ENCODE measurements around the gene ANKRD16.

ANKRD16 gene

DNA sequence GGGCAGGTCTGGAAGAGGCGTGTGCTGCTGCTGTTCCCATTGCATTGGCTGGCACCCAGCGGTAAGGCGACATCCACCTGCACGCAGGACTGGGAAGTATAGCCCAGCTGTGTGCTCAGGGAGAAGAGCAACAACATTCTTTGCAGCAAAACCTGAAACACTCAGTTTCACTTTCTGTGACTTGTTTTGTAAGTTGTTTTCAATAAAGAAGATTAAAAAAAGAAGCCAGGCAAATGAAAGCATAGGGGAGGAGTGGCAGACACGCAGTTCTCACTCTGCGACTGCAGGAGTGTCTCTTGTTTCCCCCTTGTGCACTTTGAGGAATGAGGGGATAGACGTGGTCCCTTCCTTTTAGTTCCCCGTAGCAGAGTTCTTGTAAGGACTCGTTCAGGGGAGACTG lies 6.1 kb upstream of the ANKRD16 start:
- no peak overlapping the region for H3K4me3 ChIP-seq (ENCODE audit: low read depth, low read length)
- DNase-seq (ENCODE audit: low read depth) = no peak
- TF ChIP-seq, protein P1, sequence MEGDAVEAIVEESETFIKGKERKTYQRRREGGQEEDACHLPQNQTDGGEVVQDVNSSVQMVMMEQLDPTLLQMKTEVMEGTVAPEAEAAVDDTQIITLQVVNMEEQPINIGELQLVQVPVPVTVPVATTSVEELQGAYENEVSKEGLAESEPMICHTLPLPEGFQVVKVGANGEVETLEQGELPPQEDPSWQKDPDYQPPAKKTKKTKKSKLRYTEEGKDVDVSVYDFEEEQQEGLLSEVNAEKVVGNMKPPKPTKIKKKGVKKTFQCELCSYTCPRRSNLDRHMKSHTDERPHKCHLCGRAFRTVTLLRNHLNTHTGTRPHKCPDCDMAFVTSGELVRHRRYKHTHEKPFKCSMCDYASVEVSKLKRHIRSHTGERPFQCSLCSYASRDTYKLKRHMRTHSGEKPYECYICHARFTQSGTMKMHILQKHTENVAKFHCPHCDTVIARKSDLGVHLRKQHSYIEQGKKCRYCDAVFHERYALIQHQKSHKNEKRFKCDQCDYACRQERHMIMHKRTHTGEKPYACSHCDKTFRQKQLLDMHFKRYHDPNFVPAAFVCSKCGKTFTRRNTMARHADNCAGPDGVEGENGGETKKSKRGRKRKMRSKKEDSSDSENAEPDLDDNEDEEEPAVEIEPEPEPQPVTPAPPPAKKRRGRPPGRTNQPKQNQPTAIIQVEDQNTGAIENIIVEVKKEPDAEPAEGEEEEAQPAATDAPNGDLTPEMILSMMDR (IDR thresholded peaks at IDR 0.05; ENCODE audit: low read depth, low read length) = no peak
- TF ChIP-seq MYC (IDR thresholded peaks at IDR 0.05; ENCODE audit: low read depth, low read length) = no peak
- TF ChIP-seq POLR2A (IDR thresholded peaks at IDR 0.05; ENCODE audit: extremely low read depth, insufficient read length) = no peak
- TF ChIP-seq, protein P2, sequence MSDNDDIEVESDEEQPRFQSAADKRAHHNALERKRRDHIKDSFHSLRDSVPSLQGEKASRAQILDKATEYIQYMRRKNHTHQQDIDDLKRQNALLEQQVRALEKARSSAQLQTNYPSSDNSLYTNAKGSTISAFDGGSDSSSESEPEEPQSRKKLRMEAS (IDR thresholded peaks at IDR 0.05; ENCODE audit: low read depth, low read length) = no peak

DNA sequence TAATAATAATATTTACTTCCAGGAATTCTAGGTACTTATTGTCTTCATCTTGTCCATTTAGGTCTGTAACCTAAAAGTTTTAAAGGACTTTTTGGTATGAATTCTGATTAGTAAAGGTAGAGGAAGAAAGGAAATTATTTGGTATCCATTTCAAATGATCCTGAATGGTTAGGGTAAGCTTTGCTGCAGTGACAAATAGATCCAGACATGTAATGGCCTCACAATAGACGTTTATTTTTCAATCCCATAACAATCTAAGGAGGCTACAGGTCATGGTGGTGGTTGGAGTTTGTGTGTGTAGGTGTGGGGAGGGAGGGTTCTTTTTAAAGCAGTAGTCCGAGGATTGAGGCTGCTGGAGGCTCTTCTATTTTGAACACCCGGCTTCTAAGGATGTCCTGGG lies 5.7 kb upstream of the ANKRD16 start:
- TF ChIP-seq MYC (IDR thresholded peaks at IDR 0.05; ENCODE audit: low read depth, low read length) (no peak), POLR2A (IDR thresholded peaks at IDR 0.05; ENCODE audit: extremely low read depth, insufficient read length) (no peak)
- TF ChIP-seq, protein P1 (IDR thresholded peaks at IDR 0.05; ENCODE audit: low read depth, low read length) = no peak
- TF ChIP-seq, protein P2 (IDR thresholded peaks at IDR 0.05; ENCODE audit: low read depth, low read length) = no peak
- H3K4me3 ChIP-seq (ENCODE audit: low read depth, low read length) = no peak overlapping the region
- no peak for DNase-seq (ENCODE audit: low read depth)

DNA sequence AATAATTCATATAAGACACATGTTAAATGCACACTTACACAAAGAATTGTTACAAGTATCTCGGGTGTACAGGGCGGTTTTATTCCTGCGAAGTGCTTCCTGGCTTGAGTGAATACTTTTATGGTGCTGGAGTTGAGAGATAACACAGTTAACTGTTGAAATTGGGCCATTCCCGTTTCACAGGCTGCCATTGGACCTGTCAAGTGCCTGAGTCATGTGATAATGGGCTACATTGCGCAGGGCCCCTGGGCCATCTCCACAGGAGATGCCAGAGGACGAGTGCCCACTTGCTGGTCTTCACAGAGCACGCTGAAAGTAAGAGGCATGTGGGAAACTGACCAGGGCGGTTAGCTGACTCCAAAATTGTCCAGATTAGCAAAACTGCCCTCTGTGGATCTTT lies 5.2 kb upstream of the ANKRD16 start:
- no peak for TF ChIP-seq MYC (IDR thresholded peaks at IDR 0.05; ENCODE audit: low read depth, low read length)
- TF ChIP-seq, protein P1 (IDR thresholded peaks at IDR 0.05; ENCODE audit: low read depth, low read length) = no peak
- TF ChIP-seq POLR2A (IDR thresholded peaks at IDR 0.05; ENCODE audit: extremely low read depth, insufficient read length) = no peak
- TF ChIP-seq, protein P2 (IDR thresholded peaks at IDR 0.05; ENCODE audit: low read depth, low read length) = no peak
- no peak overlapping the region for H3K4me3 ChIP-seq (ENCODE audit: low read depth, low read length)
- no peak for DNase-seq (ENCODE audit: low read depth)

DNA sequence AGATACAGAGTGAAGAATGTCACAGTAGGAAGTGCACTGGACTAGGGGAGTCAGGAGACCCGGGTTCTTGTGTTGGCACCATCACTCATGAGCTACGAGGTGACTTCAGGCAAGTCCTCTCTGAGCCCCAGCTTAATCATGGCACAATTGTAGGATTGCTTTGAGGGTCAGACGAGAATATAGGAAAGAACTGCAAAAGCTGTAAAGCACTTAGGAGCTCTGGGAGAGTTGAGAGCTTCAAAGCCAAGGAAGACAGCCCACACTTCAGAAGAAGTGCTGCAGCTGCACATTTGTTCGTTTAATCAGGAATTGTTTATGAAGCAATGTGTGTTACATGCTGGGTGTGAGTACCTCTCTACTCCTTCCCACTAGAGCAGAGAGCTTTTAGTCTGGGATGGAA lies 4.7 kb upstream of the ANKRD16 start:
- TF ChIP-seq, protein P1 (IDR thresholded peaks at IDR 0.05; ENCODE audit: low read depth, low read length) = no peak
- TF ChIP-seq POLR2A (IDR thresholded peaks at IDR 0.05; ENCODE audit: extremely low read depth, insufficient read length) = no peak
- TF ChIP-seq, protein P2 (IDR thresholded peaks at IDR 0.05; ENCODE audit: low read depth, low read length) = no peak
- no peak for TF ChIP-seq MYC (IDR thresholded peaks at IDR 0.05; ENCODE audit: low read depth, low read length)
- no peak for DNase-seq (ENCODE audit: low read depth)

DNA sequence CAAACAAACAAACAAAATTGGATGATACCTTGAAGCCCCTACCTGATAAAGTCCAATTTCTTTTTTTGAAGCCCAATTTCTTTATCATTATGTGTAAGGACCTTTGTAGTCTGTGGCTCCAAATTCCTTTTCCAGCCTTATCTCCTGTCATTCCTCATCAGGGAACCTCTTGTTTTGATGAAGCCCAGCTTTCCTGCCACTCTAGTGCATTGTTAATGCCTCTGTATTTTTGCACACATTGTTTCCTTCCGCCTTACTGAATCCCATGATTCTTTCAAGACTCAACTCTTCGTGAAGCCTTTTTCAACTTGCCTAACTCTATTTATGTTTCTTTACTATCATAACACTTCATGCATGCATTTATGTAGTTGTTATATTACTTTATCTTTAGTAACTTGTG lies 3.6 kb upstream of the ANKRD16 start:
- H3K4me3 ChIP-seq (ENCODE audit: low read depth, low read length) = no peak overlapping the region
- TF ChIP-seq MYC (IDR thresholded peaks at IDR 0.05; ENCODE audit: low read depth, low read length) (no peak), POLR2A (IDR thresholded peaks at IDR 0.05; ENCODE audit: extremely low read depth, insufficient read length) (no peak)
- TF ChIP-seq, protein P2 (IDR thresholded peaks at IDR 0.05; ENCODE audit: low read depth, low read length) = no peak
- TF ChIP-seq, protein P1 (IDR thresholded peaks at IDR 0.05; ENCODE audit: low read depth, low read length) = no peak
- no peak for DNase-seq (ENCODE audit: low read depth)

More for the DNA sequence above, 4.7 kb upstream of the ANKRD16 start:
- H3K4me3 ChIP-seq (ENCODE audit: low read depth, low read length) = no peak overlapping the region

DNA sequence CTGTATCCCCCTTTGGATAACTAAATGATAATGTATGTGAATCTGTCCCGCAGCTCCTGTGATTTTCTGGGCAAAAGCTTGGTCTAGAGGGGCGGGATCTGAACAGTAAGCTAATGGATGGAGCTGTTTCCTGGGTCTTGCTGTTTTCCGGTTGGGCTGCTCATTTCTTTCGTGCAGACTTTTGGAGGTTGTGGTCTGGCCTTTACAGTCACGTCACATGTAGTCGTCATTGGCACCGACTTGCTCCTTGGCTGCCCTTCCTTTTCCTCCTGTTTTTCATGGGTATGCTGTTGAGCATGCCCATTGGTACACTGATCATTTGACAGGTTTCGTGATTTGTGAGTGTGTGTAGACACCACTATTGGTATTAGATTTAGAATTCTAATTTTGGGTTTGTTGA lies 2.3 kb upstream of the ANKRD16 start:
- no peak overlapping the region for H3K4me3 ChIP-seq (ENCODE audit: low read depth, low read length)

More for the DNA sequence above, 2.3 kb upstream of the ANKRD16 start:
- TF ChIP-seq MYC (IDR thresholded peaks at IDR 0.05; ENCODE audit: low read depth, low read length) (no peak), POLR2A (IDR thresholded peaks at IDR 0.05; ENCODE audit: extremely low read depth, insufficient read length) (no peak)
- TF ChIP-seq, protein P2 (IDR thresholded peaks at IDR 0.05; ENCODE audit: low read depth, low read length) = no peak
- TF ChIP-seq, protein P1 (IDR thresholded peaks at IDR 0.05; ENCODE audit: low read depth, low read length) = no peak
- DNase-seq (ENCODE audit: low read depth) = no peak
